Measurements from ENCODE around the gene SULT6B1.

Gene SULT6B1

GRCh38 chr2:37189452-37190153, 1.1 kb upstream of the SULT6B1 start (continued):
- no peak for TF ChIP-seq ZNF18 (tag by site-specific recombination; IDR thresholded peaks at IDR 0.05)
- TF ChIP-seq GLIS1 (tag by site-specific recombination; IDR thresholded peaks at IDR 0.05) = peak; percentile 55
- TF ChIP-seq, protein P1, sequence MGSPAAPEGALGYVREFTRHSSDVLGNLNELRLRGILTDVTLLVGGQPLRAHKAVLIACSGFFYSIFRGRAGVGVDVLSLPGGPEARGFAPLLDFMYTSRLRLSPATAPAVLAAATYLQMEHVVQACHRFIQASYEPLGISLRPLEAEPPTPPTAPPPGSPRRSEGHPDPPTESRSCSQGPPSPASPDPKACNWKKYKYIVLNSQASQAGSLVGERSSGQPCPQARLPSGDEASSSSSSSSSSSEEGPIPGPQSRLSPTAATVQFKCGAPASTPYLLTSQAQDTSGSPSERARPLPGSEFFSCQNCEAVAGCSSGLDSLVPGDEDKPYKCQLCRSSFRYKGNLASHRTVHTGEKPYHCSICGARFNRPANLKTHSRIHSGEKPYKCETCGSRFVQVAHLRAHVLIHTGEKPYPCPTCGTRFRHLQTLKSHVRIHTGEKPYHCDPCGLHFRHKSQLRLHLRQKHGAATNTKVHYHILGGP (tag by site-specific recombination; IDR thresholded peaks at IDR 0.05) = no peak
- no peak for TF ChIP-seq ZNF133 (tag by site-specific recombination; IDR thresholded peaks at IDR 0.05)

- Histone ChIP-seq H3K4me1 (ENCODE audit: control insufficient read depth, insufficient read depth, low read length) (no peaks in the 10 kb centered on the region), H3K9me3 (ENCODE audit: control insufficient read depth, insufficient read depth, low read depth, low read length) (no peaks in the 10 kb centered on the region), H3K27ac (ENCODE audit: extremely low read depth, low read depth, low read length) (no peak overlapping the region), H3K4me3 (ENCODE audit: low read depth, low read length) (no peak overlapping the region), H3K36me3 (ENCODE audit: control insufficient read depth in 2 of 2, insufficient read depth in 1 of 2, low read length in 2 of 2) (no peaks in the 10 kb centered on the region)
- ChIA-PET CTCF (interaction anchor here (0.6 to 1.5 kb wide), 2 partner anchors 13 to 367 kb away, joined by 4 to 5 read pairs; no protein-coding TSS in a partner anchor), POLR2A (no interaction called here)
- TF ChIP-seq ZNF121 (tag by site-specific recombination; IDR thresholded peaks at IDR 0.05) (no peak), ZNF37A (tag by site-specific recombination; IDR thresholded peaks at IDR 0.05) (no peak), ZNF530 (tag by site-specific recombination; IDR thresholded peaks at IDR 0.05; ENCODE audit: low read depth) (no peak), GLIS2 (tag by site-specific recombination; IDR thresholded peaks at IDR 0.05) (no peak), ZNF133 (tag by site-specific recombination; IDR thresholded peaks at IDR 0.05) (no peak), ZNF843 (tag by site-specific recombination; IDR thresholded peaks at IDR 0.05) (no peak), ZBTB11 (tag by site-specific recombination; conservative IDR thresholded peaks at IDR 0.05; ENCODE audit: low read depth) (no peak), OVOL3 (tag by site-specific recombination; IDR thresholded peaks at IDR 0.05) (no peak), OSR2 (tag by site-specific recombination; IDR thresholded peaks at IDR 0.05) (no peak), GLIS1 (tag by site-specific recombination; IDR thresholded peaks at IDR 0.05) (no peak), MZF1 (tag by site-specific recombination; IDR thresholded peaks at IDR 0.05; ENCODE audit: borderline replicate concordance) (no peak), ZNF777 (tag by site-specific recombination; IDR thresholded peaks at IDR 0.05; ENCODE audit: borderline replicate concordance) (no peak), MYNN (tag by site-specific recombination; IDR thresholded peaks at IDR 0.05; ENCODE audit: borderline replicate concordance) (no peak), ZNF585B (tag by site-specific recombination; IDR thresholded peaks at IDR 0.05) (no peak)
- TF ChIP-seq, protein P2, sequence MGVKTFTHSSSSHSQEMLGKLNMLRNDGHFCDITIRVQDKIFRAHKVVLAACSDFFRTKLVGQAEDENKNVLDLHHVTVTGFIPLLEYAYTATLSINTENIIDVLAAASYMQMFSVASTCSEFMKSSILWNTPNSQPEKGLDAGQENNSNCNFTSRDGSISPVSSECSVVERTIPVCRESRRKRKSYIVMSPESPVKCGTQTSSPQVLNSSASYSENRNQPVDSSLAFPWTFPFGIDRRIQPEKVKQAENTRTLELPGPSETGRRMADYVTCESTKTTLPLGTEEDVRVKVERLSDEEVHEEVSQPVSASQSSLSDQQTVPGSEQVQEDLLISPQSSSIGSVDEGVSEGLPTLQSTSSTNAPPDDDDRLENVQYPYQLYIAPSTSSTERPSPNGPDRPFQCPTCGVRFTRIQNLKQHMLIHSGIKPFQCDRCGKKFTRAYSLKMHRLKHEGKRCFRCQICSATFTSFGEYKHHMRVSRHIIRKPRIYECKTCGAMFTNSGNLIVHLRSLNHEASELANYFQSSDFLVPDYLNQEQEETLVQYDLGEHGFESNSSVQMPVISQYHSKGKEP (tag by site-specific recombination; IDR thresholded peaks at IDR 0.05) = no peak
Measured at GRCh38 chr2:37181726-37182684, 6.5 kb downstream of the SULT6B1 start.

Measured in HEK293 (cell line).